Activated effector memory CD4-positive, alpha-beta T cell treated with Interleukin-2 at 50 U/mL for 16 hours (primary cell): ENCODE data around the gene ABCG4.
A peak's percentile ranks its signal among the peaks of the same experiment; 100 is the strongest.
"Not testable (repeated sequence)": the region's sequence is repeated elsewhere in the genome, so short reads cannot be mapped to it uniquely, and the experiment has no call there.

Experiments used
- DNase-seq: peaks from one replicate; pipeline ENCODE4 v3.0.0-alpha.2; 2020

ABCG4 gene

DNA sequence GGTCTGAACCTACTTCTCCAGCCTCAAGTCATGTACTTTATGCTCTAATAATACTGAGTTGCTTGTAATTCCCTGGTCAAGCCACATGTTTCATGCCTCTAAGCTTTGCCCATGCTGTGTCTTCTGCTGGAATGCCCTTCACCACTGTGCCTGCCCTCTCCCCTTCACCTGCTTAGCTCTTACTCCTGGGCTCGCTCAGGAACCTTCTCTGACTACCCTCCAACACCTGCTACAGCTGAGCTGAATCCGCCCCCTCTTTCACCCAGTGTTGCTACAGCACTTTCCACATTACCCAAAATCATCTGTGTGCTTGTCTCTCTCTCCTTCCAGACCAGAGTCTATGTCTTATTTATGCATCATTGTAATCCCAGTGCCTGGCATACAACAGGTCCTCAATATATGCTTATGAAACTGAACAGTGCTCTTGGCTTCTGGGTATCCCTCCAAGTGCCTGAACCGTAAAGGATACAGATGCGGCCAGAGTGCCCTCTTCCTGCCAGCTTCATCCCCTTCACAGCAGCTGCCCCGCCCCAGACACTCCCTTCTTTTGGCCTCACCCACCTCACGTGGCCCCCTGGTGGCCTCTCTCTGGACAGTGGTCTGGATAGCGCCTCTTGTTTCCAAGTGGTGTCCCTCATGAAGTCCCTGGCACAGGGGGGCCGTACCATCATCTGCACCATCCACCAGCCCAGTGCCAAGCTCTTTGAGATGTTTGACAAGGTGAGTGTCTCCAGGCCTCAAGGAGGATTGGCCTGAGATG is 7.1 kb downstream of the ABCG4 start:
- no peak for DNase-seq

DNA sequence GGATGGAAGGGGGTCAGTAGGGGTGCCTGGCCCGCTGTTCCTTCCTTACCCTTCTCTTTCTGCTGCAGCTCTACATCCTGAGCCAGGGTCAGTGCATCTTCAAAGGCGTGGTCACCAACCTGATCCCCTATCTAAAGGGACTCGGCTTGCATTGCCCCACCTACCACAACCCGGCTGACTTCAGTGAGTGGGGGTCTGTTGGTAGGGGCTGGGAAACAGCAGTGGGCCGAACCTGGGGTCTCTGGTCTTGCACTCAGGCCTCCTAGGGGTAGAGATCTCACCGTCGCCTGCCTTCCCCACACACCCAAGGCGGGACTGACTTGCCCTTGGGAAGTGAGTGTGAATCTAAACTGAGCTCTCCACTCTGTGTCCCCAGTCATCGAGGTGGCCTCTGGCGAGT is 7.6 kb downstream of the ABCG4 start:
- no peak for DNase-seq

DNA sequence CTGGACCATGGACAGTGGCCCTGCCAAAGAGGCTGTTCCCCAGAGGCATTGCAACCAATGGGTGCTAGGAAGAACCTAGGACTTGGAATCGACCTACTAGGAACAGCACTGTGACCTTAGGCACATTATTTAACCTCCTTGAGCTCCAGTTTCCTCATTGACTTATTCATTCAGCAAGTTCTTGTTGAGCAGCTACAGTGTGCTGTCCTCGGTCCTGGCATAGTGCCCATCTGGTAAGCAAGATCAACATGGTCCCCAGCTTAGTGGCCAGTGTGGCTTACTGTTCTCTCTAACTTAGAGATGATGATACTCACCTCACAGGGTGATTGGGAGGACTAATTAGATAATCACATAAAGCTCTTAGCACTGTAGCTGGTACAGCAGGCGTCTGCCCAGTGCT is 8.2 kb downstream of the ABCG4 start:
- DNase-seq, result no peak

DNA sequence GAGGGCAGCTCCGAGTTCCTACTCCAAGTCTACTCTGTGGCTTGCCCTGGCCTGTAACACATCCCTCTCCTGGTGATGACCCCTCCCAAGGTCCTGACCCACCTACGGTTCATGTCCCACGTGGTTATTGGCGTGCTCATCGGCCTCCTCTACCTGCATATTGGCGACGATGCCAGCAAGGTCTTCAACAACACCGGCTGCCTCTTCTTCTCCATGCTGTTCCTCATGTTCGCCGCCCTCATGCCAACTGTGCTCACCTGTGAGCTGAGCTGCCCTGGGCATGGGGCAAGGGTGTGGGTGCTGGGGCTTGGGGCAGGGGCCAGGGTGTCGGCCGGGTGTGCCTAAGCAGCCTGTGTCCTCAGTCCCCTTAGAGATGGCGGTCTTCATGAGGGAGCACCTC is 9.6 kb downstream of the ABCG4 start:
- no peak for DNase-seq

DNA sequence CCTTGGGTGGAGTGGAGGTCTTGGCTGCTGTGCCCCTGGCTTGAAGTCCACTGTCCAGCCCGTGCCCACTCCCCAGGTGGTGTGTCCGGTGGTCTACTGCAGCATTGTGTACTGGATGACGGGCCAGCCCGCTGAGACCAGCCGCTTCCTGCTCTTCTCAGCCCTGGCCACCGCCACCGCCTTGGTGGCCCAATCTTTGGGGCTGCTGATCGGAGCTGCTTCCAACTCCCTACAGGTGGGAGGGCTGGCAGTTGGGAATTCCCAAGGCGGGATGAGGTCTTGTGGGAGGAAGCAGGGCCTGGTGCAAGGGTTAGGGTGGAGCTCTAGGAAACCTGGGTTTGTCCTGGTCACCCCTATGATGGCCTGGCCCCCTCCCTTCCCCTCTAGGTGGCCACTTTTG is 11.3 kb downstream of the ABCG4 start:
- no peak for DNase-seq

DNA sequence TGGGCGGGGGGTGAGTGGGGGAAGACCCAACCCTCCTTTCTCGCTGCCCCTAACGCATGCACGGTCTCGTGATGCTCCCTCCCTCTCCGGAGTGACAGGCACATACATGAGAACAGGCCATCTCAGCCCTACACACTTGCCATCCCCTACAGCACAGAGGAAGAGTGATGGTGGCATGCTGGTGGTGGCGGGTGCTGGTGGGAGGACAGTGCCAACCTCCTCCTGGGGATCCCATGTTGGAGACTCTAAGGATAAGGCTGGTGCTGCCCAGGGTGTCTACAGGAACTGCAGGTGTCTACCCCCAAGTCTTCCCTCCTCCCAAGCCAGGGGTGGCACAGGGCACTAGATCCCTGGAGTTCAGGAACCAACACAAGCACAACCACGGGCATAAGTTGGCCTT is 13.0 kb downstream of the ABCG4 start:
- DNase-seq, result no peak

DNA sequence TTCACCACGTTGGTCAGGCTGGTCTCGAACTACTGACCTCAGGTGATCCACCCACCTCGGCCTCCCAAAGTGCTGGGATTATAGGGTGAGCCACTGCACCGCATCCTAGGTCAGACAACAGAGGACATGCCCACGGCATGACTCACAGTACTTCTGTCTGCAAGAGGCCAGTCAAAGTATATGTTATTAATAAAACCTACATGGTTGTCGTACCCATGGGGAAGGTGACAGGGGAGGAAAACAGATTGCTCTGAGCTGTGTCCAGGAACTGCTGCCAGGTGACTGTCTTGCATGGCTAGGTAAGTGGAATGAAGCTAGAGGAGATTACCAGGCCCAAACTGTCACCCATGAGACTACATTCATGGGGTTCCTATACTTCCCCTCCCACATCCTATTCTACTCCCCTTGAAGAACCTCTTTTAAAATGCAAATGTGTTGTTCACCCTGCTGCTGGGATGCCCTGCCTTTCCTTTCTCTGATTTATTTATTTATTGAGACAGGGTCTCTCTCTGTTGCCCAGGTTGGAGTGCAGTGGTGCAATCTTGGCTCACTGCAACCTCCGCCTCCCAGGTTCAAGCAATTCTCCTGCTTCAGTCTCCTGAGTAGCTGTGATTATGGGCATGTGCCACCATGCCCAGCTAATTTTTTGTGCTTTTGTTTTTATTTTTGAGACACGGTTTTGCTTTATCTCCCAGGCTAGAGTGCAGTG is 17.7 kb downstream of the ABCG4 start:
- DNase-seq, result no peak

DNA sequence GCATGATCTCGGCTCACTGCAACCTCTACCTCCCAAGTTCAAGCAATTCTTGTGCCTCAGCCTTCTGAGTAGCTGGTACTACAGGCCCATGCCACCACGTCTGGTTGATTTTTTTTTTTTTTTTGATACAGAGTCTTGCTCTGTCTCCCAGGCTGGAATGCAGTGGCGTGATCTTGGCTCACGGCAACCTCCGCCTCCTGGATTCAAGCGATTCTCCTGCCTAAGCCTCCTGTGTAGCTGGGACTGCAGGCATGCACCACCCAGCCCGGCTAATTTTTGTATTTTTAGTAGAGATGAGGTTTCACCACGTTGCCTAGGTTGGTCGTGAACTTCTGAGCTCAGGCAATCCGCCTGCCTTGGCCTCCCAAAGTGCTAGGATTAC is 18.2 kb downstream of the ABCG4 start:
- DNase-seq, result not testable (repeated sequence)

DNA sequence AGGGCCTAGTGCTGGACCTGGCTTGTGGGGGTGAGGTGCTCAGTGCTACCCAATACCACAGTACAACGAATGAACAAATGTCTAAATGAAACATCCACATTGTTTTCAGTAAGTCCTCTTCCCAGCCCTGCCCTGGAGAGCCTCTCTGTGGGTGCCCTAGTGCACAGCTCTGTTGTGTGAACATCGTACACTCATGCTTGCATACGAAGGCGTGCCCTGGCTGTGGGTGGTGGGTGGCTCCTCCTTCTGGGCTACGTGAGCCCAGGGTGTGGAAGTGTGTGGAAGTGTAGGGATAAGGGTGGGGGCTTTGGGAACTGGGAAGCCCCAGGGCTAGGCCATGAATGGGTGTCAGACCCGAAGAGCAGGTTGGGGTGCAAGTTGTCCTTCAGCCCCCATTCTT is 19.1 kb downstream of the ABCG4 start:
- no peak for DNase-seq

DNA sequence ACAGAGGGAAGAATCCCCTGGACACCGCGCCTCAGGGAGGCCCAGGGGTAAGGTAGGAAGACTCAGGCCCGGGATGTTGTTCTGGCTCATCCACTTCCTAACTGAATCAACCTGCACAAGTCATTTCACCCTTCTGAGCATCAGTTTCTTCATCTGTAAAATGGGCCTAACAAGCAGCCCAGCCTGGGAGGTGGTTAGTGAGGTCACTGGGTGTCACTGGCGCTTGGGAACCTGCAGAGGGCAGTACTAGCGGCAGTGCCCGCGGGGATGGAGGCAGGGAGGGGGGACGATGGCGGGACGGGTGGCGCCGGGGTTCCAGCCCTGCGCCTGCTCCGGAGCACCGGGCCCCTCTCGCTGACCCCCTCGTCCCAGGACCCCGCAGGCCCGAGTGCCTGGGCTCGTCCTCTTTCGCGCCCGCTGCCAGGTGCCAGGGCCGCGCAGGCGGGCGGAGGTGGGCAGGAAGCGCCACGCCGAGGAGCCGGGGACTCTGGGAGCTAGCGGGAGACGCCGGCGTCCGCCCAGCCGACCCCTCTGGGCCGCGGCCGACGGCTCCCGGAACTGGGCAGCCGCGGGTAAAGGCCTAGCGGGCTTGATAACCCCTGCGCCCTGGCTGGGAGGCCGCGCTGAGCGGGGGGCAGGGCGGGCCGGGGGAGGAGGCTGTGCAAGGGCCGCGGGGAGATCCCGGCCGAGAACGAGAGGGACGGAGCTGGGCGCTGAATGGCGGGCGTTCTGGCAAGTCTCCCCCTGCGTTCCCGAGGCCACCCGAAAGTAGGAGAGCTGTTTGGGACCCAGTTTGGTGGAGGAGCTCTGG is 19.8 kb downstream of the ABCG4 start, which contains the start of gene NLRX1:
NLRX1 (plus strand) TSS at position 255 of the 811 bp plus-strand sequence. CDS start 2,679 bp downstream, outside the sequence.
- peak; percentile 75 for DNase-seq

DNA sequence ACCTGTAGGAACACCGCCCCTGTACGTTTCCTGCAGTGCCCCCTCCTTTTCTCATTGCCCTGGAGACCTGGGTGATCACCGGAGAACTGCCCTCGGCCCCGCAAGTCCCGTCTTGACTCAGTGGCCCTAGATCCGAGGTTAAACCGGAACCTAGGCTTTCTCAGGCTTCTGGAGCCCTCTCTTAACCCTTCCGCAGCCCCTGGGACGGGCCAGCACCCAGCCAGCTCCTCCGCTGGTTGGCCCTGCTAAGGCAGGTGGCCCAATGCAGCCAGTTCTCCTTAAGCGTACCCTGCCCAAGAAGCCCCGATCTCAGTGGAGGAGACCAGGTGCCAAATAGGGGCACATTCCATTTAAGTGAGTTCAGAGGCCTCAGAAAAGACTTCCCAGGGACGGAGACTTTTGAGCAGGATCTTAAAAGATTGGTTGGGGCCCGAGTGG is 20.4 kb downstream of the ABCG4 start:
- peak; percentile 12 for DNase-seq

DNA sequence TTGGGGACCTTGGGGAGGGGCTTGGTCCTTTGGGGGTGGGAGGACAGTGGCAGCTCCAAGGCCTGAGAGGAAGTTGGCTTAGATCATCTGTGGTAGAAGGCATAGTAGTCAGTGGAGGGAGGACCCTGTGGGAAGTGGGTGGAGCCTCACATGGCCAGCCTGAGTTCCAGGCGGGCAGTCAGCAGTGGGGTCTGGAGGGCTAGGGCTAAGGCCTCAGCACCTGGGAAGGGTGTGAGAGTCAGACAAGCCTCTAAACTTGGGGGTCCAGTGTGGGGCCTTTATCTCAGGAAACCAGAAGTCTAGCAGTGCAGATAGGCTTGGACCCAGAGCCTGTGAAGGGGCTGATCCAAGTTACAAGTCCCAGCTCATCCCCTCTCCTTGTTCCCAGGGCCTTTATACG is 23.7 kb downstream of the ABCG4 start:
- no peak for DNase-seq

DNA sequence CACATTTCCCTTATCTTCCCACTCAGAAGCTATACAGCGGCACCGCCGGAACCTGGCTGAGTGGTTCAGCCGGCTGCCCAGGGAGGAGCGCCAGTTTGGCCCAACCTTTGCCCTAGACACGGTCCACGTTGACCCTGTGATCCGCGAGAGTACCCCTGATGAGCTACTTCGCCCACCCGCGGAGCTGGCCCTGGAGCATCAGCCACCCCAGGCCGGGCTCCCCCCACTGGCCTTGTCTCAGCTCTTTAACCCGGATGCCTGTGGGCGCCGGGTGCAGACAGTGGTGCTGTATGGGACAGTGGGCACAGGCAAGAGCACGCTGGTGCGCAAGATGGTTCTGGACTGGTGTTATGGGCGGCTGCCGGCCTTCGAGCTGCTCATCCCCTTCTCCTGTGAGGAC is 24.6 kb downstream of the ABCG4 start:
- DNase-seq, result no peak

DNA sequence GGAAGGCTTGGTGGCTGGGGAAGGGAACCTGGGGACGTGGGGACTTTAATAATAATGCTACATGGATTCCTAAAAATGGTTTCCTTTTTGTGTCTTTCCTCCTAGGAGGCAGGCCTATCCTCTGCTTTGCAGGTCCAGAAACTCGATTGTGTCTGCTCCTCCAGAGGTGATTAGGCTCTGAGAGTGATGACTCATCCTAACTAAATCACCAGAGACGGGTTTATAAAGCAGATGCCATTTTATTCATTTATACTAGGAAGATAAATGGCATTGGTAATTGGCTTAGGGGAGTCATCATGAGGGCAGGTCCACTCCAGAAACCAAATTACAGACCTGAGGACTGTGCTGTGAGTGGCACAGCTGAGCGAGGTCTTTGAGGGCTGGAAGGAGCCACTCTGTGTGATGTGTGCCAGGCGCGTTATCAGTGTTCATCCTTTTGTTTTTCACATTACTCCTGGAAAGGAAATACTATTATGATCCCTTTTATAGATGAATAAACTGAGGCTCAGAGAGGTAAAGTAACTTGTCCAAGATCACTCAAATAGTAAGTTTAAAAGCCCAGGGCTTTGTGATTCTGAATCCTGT is 26.7 kb downstream of the ABCG4 start:
- no peak for DNase-seq

DNA sequence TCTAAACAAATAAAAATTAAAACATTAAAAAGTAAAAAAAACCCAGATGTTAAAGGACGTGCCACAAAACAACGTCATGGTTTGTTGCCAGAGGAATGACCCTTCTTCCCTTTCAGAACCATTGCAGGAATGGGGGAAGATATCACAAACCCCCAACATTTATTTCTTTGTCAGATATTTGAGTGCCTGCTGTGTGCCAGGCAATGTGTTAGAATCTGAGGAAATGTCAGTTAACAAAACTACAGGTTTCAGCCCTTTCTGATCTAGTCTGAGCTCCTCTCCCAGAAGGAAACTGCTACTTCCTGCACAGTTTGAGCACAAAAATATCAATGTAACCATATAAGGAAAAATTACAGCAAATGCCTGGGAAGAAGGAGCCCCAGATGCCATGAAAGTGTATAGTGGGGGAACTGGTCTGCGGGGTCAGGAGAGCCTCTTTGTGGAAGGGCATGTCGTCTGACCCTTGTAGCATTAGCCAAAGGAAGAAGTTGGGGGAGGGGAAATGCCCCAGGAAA is 29.4 kb downstream of the ABCG4 start:
- no peak for DNase-seq

DNA sequence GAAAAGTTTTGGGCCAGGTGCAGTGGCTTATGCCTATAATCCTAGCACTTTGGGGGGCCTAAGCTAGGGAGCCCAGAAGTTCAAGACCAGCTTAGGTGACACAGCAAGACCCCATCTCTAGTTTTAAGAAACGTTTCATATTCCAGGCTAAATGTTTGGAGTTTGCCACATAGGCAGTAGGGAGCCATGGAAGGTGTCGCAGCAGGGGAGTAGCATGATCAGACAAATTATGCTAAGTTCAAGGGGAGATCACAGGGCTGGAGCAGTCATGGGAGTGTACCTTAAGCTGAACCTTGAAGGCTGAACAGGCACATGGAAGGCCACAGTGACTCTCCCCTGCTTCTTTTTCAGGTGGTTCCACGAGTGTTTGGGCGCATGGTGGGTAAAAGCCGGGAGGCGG is 30.5 kb downstream of the ABCG4 start:
- DNase-seq, result no peak

DNA sequence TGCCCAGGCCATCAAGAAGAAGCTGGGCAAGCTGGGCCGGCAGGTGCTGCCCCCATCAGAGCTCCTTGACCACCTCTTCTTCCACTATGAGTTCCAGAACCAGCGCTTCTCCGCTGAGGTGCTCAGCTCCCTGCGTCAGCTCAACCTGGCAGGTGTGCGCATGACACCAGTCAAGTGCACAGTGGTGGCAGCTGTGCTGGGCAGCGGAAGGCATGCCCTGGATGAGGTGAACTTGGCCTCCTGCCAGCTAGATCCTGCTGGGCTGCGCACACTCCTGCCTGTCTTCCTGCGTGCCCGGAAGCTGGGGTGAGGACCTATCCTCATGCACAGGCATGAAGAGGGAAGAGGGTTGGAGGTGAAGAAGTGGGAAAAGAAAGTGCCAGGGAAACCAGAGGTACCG is 31.1 kb downstream of the ABCG4 start:
- no peak for DNase-seq

DNA sequence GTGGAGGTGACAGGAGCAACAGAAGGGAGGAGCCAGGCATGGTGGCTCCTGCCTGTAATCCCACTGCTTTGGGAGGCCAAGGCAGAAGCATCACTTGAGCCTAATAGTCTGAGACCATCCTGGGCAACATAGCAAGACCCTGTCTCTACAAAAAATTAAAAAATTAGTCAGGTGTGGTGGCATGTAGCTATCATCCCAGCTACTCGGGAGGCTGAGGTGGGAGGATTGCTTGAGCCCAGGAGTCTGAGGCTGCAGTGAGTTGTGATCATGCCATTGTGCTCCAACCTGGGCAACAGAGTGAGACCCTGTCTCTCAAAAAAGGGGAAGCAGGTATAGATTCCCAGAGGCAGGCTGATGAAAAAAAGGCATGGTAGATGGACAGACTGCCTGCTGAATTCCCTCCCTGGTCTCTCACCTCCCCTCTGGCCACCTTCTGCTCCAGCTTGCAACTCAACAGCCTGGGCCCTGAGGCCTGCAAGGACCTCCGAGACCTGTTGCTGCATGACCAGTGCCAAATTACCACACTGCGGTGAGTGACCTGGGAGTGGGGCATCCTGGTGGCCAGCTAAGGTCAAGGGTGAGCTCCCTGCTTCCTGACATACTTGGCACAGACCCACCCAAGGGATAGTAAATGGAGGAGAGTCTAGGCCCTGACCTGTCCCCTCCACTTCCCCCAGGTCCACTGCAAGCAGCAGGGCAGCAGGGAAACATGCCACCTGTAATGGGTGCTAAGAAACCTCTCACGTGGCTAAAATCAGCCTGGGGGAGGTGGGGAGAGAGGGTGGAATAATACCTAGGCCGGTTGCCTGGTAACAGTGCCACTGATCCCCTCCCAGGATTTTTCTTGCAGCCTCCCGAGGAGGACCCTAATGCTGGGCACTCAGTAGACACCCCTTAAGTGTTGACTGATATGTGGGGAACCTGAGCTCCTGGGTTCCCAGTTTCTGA is 32.2 kb downstream of the ABCG4 start:
- no peak for DNase-seq

DNA sequence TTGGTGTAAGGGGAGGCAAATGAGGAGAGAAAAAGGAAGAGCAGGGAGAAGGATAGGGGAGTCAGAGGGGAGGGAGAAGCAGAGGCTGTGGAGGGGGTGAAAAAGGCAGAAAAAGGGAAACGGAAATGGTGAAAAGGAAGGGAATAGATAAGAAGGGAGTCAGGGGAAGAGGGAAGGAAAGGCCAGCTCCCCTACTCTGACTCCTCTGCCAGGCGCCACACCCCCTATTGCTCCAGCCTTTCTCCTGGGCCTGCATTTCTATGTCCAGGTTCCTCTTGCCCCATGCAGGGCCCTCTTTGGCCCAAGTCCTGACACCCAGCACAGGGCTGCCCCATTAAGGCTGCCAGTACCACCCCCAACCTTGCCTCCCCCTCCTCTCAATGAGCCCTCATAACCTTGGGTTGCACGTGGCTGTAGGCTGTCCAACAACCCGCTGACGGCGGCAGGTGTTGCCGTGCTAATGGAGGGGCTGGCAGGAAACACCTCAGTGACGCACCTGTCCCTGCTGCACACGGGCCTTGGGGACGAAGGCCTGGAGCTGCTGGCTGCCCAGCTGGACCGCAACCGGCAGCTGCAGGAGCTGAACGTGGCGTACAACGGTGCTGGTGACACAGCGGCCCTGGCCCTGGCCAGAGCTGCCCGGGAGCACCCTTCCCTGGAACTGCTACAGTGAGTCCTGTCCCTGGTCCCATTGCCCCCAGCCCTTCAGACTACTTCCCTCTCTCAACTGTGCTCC is 33.0 kb downstream of the ABCG4 start:
- DNase-seq, result no peak

DNA sequence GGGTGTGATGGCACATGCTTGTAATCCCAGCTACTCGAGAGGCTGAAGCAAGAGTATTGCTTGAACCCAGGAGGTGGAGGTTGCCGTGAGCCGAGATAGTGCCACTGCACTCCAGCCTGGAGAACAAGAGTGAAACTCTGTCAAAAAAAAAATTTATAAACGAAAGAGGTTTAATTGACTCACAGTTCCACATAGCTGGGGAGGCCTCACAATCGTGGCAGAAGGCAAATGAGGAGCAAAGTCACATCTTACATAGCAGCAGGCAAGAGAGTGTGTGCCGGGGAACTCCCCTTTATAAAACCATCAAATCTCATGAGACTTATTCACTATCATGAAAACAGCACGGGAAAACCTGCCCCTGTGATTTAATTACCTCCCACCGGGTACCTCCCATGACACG is 35.5 kb downstream of the ABCG4 start:
- DNase-seq, result not testable (repeated sequence)

DNA sequence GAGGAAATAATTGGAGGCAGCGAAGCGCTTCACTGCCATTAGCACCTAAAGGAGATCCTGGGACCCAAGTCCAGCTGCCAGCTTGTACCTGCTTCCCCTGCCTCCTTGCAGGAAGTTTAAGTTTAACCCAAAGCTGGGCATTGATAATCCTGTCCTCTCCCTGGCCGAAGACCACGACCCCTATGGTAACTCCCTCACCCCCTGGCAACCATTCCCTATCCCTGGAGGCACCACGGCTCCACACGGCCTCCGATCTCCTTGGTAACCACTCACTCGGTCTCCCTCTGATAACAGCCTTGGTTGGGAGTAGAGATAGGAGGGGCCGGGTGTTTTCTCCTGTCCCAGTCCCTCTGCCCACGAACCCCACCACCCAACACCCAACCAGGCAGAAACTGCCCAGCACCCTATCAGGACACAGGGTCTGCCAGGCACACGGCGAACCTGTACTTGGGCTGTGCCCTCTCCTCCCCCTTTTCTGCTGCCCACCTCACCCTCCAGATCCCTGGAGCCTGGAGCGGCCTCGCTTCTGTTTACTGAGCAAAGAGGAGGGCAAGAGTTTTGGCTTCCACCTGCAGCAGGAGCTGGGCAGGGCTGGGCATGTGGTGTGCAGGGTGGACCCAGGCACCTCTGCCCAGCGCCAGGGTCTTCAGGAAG is 37.3 kb downstream of the ABCG4 start:
- DNase-seq, result no peak
